ENCODE data around the gene PPFIA2.

DNA sequence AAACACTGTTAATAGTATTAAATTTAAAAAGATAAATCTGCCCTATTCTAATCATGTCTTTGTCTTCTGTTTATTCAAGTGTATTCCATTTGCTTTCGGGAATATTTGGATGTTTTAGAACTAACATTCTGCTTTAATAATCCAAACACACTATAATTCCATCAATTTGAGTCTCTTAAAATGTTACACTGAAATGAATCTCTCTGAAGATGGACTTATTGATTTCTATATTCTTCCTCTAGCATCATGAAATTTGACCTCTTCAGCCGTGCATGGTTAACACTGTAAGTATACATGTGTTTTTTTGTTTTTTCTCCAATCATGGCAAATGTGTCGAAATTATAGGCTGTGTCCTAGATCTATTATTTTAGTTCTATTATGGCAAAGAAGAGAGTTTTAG lies 342.1 kb downstream of the PPFIA2 start:
- TF ChIP-seq, protein P1, sequence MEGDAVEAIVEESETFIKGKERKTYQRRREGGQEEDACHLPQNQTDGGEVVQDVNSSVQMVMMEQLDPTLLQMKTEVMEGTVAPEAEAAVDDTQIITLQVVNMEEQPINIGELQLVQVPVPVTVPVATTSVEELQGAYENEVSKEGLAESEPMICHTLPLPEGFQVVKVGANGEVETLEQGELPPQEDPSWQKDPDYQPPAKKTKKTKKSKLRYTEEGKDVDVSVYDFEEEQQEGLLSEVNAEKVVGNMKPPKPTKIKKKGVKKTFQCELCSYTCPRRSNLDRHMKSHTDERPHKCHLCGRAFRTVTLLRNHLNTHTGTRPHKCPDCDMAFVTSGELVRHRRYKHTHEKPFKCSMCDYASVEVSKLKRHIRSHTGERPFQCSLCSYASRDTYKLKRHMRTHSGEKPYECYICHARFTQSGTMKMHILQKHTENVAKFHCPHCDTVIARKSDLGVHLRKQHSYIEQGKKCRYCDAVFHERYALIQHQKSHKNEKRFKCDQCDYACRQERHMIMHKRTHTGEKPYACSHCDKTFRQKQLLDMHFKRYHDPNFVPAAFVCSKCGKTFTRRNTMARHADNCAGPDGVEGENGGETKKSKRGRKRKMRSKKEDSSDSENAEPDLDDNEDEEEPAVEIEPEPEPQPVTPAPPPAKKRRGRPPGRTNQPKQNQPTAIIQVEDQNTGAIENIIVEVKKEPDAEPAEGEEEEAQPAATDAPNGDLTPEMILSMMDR (conservative IDR thresholded peaks at IDR 0.05), result no peak
- TF ChIP-seq EZH2 (IDR thresholded peaks at IDR 0.05; ENCODE audit: low read depth), result no peak

Measured in PC-9 (cell line).